HepG2 (cell line): Measurements from ENCODE around the gene MED13L. TPM values are rescaled to one million over a fixed set of nuclear protein-coding genes. Genes with fewer than 3 reads are reported as not detected.

Experiments used
- ATAC-seq: fragments of 200-7000 bp; cut with Tn5 transposase; 3 replicates; pipeline ENCODE4 v1.9.1; 2020; ENCODE audit warnings: mild to moderate bottlenecking, moderate library complexity
- BruUV-seq: library from RNA; stranded (reverse); fragments of 400-500 nt; replicated peaks from 2 replicates; lab custom pipeline; 2021; lab: Mats Ljungman, UMichigan
- CTCF ChIA-PET: fragments of 300-600 bp; formaldehyde crosslinking; extraction: SDS; loops from one replicate; lab custom pipeline; 2021; ENCODE audit warnings: low total read pairs, inconsistent platforms, low intra/inter-chr PET ratio; lab: Yijun Ruan, JAX
- POLR2A ChIA-PET: fragments of 350-600 bp; sonication (Branson Sonifier 250); formaldehyde crosslinking; loops from one replicate; lab custom pipeline; 2020; ENCODE audit warnings: antibody characterized with exemption, inconsistent platforms; lab: Yijun Ruan, JAX
- DNase-seq: peaks from one replicate; pipeline ENCODE4 v3.0.0-alpha.2; 2015; ENCODE audit warnings: low spot score
- FAIRE-seq: peaks from 3 replicates; lab custom pipeline; 2011; peaks lifted over from hg19 to GRCh38; lab: Jason Lieb, UNC
- H2AFZ ChIP-seq: one replicate; pipeline ENCODE4 v1.6.1; 2011; ENCODE audit warnings: low read length, inconsistent platforms
- H3K27ac ChIP-seq: fragments of 300-600 bp; 3 replicates; pipeline ENCODE4 v1.8.0; 2011; ENCODE audit warnings: mixed run types, mild to moderate bottlenecking, mixed read lengths, low read length, inconsistent platforms; ENCODE audit not compliant: insufficient read depth; ENCODE audit errors: extremely low read length
- H3K27me3 ChIP-seq, 2 experiments: fragments of 200-600 bp in 1 of 2; 2 replicates in 1 of 2; 3 replicates in 1 of 2; pipeline versions ENCODE4 v1.6.0 to v1.8.0; 2011; ENCODE audit warnings: low read length in 2 of 2, mild to moderate bottlenecking in 2 of 2, moderate library complexity in 2 of 2, inconsistent platforms in 1 of 2; ENCODE audit not compliant: insufficient read depth in 2 of 2, control insufficient read depth in 1 of 2
- H3K36me3 ChIP-seq, 2 experiments: fragments of 200-600 bp in 1 of 2; replicated peaks in 1 of 2; 2 replicates in 1 of 2; 3 replicates in 1 of 2; pipeline versions ENCODE4 v1.5.1 to v1.8.0; 2011; ENCODE audit warnings: low read length in 2 of 2, inconsistent platforms in 1 of 2; ENCODE audit not compliant: insufficient read depth in 2 of 2, control insufficient read depth in 1 of 2
- H3K4me1 ChIP-seq: 2 replicates; pipeline ENCODE4 v1.5.1; 2012; ENCODE audit warnings: low read length, inconsistent platforms; ENCODE audit not compliant: insufficient read depth
- H3K4me2 ChIP-seq: 2 replicates; pipeline ENCODE4 v1.6.0; 2011; ENCODE audit warnings: low read depth, low read length, inconsistent platforms
- H3K4me3 ChIP-seq, 3 experiments: fragments of 200-600 bp in 1 of 3; sonication (generic), shearing (Covaris generic) in 1 of 3; replicated peaks in 1 of 3; 2 replicates each; pipeline ENCODE4 v1.5.1; 2011 to 2016; ENCODE audit warnings: low read length in 3 of 3, inconsistent platforms in 2 of 3, low read depth in 2 of 3, mild to moderate bottlenecking in 2 of 3, control low read depth in 1 of 3, mixed read lengths in 1 of 3; ENCODE audit not compliant: insufficient read depth in 1 of 3
- H3K79me2 ChIP-seq: one replicate; pipeline ENCODE4 v1.6.1; 2011; ENCODE audit warnings: low read length, inconsistent platforms; ENCODE audit not compliant: insufficient read depth
- H3K9ac ChIP-seq: 2 replicates; pipeline ENCODE4 v1.6.0; 2011; ENCODE audit warnings: mild to moderate bottlenecking, low read depth, low read length, inconsistent platforms; ENCODE audit not compliant: insufficient read depth
- H3K9me3 ChIP-seq: 2 replicates; pipeline ENCODE4 v1.5.1; 2012; ENCODE audit warnings: mild to moderate bottlenecking, low read length
- H4K20me1 ChIP-seq: 2 replicates; pipeline ENCODE4 v1.6.0; 2011; ENCODE audit warnings: inconsistent platforms, mild to moderate bottlenecking, low read length, moderate library complexity; ENCODE audit not compliant: insufficient read depth
- KMT2A ChIP-seq: sonication (generic); formaldehyde crosslinking; IDR thresholded peaks from 2 replicates; pipeline ENCODE4 v1.4.0; 2020; ENCODE audit warnings: missing genetic modification reagents
- NFKB2 ChIP-seq: sonication (generic); formaldehyde crosslinking; IDR thresholded peaks from 2 replicates; pipeline ENCODE4 v1.4.0; 2020; ENCODE audit warnings: missing genetic modification reagents, borderline replicate concordance
- NFRKB ChIP-seq: fragments of 450-650 bp; IDR thresholded peaks from 2 replicates; pipeline ENCODE4 v1.6.1; 2017
- PHF8 ChIP-seq: sonication (generic); formaldehyde crosslinking; IDR thresholded peaks from 2 replicates; pipeline ENCODE4 v1.5.0; 2020; ENCODE audit warnings: missing genetic modification reagents
- TAF1 ChIP-seq: sonication (generic); formaldehyde crosslinking; IDR thresholded peaks from 2 replicates; pipeline ENCODE4 v1.4.0; 2020; ENCODE audit warnings: missing genetic modification reagents
- ZBTB1 ChIP-seq: sonication (generic); formaldehyde crosslinking; IDR thresholded peaks from 2 replicates; pipeline ENCODE4 v1.4.0; 2020; ENCODE audit warnings: missing genetic modification reagents, borderline replicate concordance
- ZBTB38 ChIP-seq: sonication (generic); formaldehyde crosslinking; IDR thresholded peaks from 2 replicates; pipeline ENCODE4 v1.5.1; 2020; ENCODE audit warnings: mild to moderate bottlenecking, missing genetic modification reagents
- ZFP90 ChIP-seq: sonication (generic); formaldehyde crosslinking; IDR thresholded peaks from 2 replicates; pipeline ENCODE4 v1.8.0; 2022; ENCODE audit warnings: missing genetic modification reagents, mild to moderate bottlenecking, inconsistent platforms, borderline replicate concordance
- ZNF224 ChIP-seq: sonication (generic); formaldehyde crosslinking; IDR thresholded peaks from 2 replicates; pipeline ENCODE4 v1.5.0; 2020; ENCODE audit warnings: mild to moderate bottlenecking, missing genetic modification reagents
- ZNF292 ChIP-seq: sonication (generic); formaldehyde crosslinking; IDR thresholded peaks from 2 replicates; pipeline ENCODE4 v1.8.1; 2022; ENCODE audit warnings: mild to moderate bottlenecking, low read depth, missing genetic modification reagents, borderline replicate concordance
- ZNF354B ChIP-seq: sonication (generic); formaldehyde crosslinking; IDR thresholded peaks from 2 replicates; pipeline ENCODE4 v1.8.0; 2022; ENCODE audit warnings: mild to moderate bottlenecking, missing genetic modification reagents
- in situ Hi-C: cut with HindIII; loops from 2 replicates; pipeline ENCODE4 v1.10.0; 2017; ENCODE audit warnings: low pct_unique_long_range_greater_than_20kb; ENCODE audit not compliant: extremely low pct_ligation_motif_present
- intact Hi-C: fragments of 100-400 bp; cut with micrococcal nuclease; formaldehyde crosslinking; loops from one replicate; pipeline ENCODE4 v1.10.0; 2022; ENCODE audit not compliant: unreplicated experiment
- polyA plus RNA-seq, 8 experiments: library from polyadenylated mRNA; depleted of rRNA in 3 of 8; stranded (reverse) in 7 of 8; unstranded in 1 of 8; fragments of >200 nt; fragmentation: Illumina TruSeq in 4 of 8; extraction: Trizol in 4 of 8; gene quantifications; 2 replicates each; pipeline versions ENCODE4 v1.2.1 to v1.2.3, GENCODE V29; 2011 to 2016; ENCODE audit warnings: low read depth in 4 of 8, missing spikeins in 1 of 8, mixed read lengths in 1 of 8; ENCODE audit not compliant: insufficient read depth in 1 of 8
- total RNA-seq, 5 experiments: library from RNA; depleted of rRNA; stranded (reverse); fragments of >200 nt; fragmentation: Illumina TruSeq; extraction: Trizol; gene quantifications; 2 replicates each; pipeline ENCODE4 v1.2.3, GENCODE V29; 2016; ENCODE audit warnings: low read depth in 1 of 5
- TF ChIP-seq, protein P1 (sequence below): fragments of 450-650 bp; IDR thresholded peaks from 2 replicates; pipeline ENCODE4 v1.6.1; 2017; ENCODE audit warnings: mild to moderate bottlenecking
- TF ChIP-seq, protein P2 (sequence below): sonication (generic); formaldehyde crosslinking; IDR thresholded peaks from 2 replicates; pipeline ENCODE4 v1.4.0; 2020; ENCODE audit warnings: missing genetic modification reagents
- TF ChIP-seq, protein P3 (sequence below): IDR thresholded peaks from 2 replicates; pipeline ENCODE4 v1.6.1; 2016; ENCODE audit warnings: low read depth, missing genetic modification reagents, missing compliant biosample characterization

MED13L gene
- total and polyA plus RNA-seq, 2 of the 13 experiments (the other 11 are each of a cell fraction or from before 2014, with no cell fraction given) = 24.8 to 38.9 TPM

DNA sequence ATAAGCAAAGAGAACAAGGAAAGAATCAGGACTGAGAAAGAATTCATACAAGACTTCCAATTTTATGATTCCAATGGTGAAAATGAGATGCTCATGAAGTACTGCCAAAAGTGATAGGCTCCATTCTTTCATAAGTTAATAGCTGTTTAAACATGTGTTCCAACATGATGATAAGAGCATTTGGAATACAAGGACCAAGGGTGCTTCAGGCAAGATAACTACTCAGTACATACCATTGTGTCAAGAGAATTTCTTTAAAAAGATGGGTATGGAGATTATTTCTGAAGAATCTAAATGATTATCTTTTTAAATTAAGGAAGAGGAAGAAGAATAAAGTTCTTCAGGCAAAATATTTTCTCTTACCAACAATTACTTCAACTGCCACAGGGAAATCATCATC lies 258.1 kb downstream of the MED13L start:
- no peak for FAIRE-seq
- H3K36me3 ChIP-seq = peaks cover 5 to 35% of the 10 kb centered on the region in 2 experiments; a peak in 4 of 5 replicates
- DNase-seq = no peak
- H3K9ac ChIP-seq = no peak overlapping the region
- CTCF ChIA-PET = no interaction called here
- H3K9me3 ChIP-seq = no peaks in the 10 kb centered on the region
- no peak overlapping the region for H3K4me3 ChIP-seq
- no peaks in the 10 kb centered on the region for H3K79me2 ChIP-seq
- H4K20me1 ChIP-seq = no peaks in the 10 kb centered on the region
- no peaks in the 10 kb centered on the region for H3K4me1 ChIP-seq
- H2AFZ ChIP-seq = no peak overlapping the region
- no peak overlapping the region for H3K27ac ChIP-seq
- POLR2A ChIA-PET = no interaction called here
- no peak overlapping the region for H3K4me2 ChIP-seq
- H3K27me3 ChIP-seq = no peaks in the 10 kb centered on the region
- intact Hi-C loops = no loop called here
- ATAC-seq = no peak
- in situ Hi-C loops = no loop called here
- BruUV-seq = no TSS peak
- TF ChIP-seq ZNF292 (CRISPR knock-in tag) (no peak), TAF1 (CRISPR knock-in tag) (no peak), PHF8 (no peak), ZBTB38 (CRISPR knock-in tag) (no peak), ZNF224 (CRISPR knock-in tag) (no peak), ZBTB1 (CRISPR knock-in tag) (no peak), NFKB2 (CRISPR knock-in tag) (no peak), ZFP90 (no peak), NFRKB (no peak), ZNF354B (CRISPR knock-in tag) (no peak), KMT2A (no peak)
- TF ChIP-seq, protein P1, sequence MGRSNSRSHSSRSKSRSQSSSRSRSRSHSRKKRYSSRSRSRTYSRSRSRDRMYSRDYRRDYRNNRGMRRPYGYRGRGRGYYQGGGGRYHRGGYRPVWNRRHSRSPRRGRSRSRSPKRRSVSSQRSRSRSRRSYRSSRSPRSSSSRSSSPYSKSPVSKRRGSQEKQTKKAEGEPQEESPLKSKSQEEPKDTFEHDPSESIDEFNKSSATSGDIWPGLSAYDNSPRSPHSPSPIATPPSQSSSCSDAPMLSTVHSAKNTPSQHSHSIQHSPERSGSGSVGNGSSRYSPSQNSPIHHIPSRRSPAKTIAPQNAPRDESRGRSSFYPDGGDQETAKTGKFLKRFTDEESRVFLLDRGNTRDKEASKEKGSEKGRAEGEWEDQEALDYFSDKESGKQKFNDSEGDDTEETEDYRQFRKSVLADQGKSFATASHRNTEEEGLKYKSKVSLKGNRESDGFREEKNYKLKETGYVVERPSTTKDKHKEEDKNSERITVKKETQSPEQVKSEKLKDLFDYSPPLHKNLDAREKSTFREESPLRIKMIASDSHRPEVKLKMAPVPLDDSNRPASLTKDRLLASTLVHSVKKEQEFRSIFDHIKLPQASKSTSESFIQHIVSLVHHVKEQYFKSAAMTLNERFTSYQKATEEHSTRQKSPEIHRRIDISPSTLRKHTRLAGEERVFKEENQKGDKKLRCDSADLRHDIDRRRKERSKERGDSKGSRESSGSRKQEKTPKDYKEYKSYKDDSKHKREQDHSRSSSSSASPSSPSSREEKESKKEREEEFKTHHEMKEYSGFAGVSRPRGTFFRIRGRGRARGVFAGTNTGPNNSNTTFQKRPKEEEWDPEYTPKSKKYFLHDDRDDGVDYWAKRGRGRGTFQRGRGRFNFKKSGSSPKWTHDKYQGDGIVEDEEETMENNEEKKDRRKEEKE = no peak
- TF ChIP-seq, protein P2, sequence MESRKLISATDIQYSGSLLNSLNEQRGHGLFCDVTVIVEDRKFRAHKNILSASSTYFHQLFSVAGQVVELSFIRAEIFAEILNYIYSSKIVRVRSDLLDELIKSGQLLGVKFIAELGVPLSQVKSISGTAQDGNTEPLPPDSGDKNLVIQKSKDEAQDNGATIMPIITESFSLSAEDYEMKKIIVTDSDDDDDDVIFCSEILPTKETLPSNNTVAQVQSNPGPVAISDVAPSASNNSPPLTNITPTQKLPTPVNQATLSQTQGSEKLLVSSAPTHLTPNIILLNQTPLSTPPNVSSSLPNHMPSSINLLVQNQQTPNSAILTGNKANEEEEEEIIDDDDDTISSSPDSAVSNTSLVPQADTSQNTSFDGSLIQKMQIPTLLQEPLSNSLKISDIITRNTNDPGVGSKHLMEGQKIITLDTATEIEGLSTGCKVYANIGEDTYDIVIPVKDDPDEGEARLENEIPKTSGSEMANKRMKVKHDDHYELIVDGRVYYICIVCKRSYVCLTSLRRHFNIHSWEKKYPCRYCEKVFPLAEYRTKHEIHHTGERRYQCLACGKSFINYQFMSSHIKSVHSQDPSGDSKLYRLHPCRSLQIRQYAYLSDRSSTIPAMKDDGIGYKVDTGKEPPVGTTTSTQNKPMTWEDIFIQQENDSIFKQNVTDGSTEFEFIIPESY = no peak
- TF ChIP-seq, protein P3, sequence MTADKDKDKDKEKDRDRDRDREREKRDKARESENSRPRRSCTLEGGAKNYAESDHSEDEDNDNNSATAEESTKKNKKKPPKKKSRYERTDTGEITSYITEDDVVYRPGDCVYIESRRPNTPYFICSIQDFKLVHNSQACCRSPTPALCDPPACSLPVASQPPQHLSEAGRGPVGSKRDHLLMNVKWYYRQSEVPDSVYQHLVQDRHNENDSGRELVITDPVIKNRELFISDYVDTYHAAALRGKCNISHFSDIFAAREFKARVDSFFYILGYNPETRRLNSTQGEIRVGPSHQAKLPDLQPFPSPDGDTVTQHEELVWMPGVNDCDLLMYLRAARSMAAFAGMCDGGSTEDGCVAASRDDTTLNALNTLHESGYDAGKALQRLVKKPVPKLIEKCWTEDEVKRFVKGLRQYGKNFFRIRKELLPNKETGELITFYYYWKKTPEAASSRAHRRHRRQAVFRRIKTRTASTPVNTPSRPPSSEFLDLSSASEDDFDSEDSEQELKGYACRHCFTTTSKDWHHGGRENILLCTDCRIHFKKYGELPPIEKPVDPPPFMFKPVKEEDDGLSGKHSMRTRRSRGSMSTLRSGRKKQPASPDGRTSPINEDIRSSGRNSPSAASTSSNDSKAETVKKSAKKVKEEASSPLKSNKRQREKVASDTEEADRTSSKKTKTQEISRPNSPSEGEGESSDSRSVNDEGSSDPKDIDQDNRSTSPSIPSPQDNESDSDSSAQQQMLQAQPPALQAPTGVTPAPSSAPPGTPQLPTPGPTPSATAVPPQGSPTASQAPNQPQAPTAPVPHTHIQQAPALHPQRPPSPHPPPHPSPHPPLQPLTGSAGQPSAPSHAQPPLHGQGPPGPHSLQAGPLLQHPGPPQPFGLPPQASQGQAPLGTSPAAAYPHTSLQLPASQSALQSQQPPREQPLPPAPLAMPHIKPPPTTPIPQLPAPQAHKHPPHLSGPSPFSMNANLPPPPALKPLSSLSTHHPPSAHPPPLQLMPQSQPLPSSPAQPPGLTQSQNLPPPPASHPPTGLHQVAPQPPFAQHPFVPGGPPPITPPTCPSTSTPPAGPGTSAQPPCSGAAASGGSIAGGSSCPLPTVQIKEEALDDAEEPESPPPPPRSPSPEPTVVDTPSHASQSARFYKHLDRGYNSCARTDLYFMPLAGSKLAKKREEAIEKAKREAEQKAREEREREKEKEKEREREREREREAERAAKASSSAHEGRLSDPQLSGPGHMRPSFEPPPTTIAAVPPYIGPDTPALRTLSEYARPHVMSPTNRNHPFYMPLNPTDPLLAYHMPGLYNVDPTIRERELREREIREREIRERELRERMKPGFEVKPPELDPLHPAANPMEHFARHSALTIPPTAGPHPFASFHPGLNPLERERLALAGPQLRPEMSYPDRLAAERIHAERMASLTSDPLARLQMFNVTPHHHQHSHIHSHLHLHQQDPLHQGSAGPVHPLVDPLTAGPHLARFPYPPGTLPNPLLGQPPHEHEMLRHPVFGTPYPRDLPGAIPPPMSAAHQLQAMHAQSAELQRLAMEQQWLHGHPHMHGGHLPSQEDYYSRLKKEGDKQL (CRISPR knock-in tag) = no peak
